NCI-H1930 (cell line): ENCODE results near the gene TOM1L1.

Experiments
- DNase-seq, 2 experiments: peaks; one replicate each; lab custom pipeline; 2025; lab: John Stamatoyannopoulos, UW

Gene TOM1L1

GRCh38 chr17:54898576-54898975, 2.1 kb upstream of the TOM1L1 start:
- DNase-seq = no peak

- DNase-seq = no peak
Observed at GRCh38 chr17:54899201-54899600, 1.5 kb upstream of the TOM1L1 start.

- peak; percentile 21 to 32 for DNase-seq
Observed at GRCh38 chr17:54899721-54900456, 763 bp upstream of the TOM1L1 start.

GRCh38 chr17:54901230-54901822, 674 bp downstream of the TOM1L1 start:
- peak in 1 of 2 experiments; percentile 6 for DNase-seq

- DNase-seq = no peak
Observed at GRCh38 chr17:54902017-54902416, 1.4 kb downstream of the TOM1L1 start.

- no peak for DNase-seq
Observed at GRCh38 chr17:54902611-54903010, 2.0 kb downstream of the TOM1L1 start.

GRCh38 chr17:54903375-54903774, 2.7 kb downstream of the TOM1L1 start:
- DNase-seq = no peak

- no peak for DNase-seq
Observed at GRCh38 chr17:54906683-54907082, 6.0 kb downstream of the TOM1L1 start.

- no peak for DNase-seq
Observed at GRCh38 chr17:54907376-54907775, 6.7 kb downstream of the TOM1L1 start.

- DNase-seq = no peak
Observed at GRCh38 chr17:54909766-54910165, 9.1 kb downstream of the TOM1L1 start.

GRCh38 chr17:54916721-54917120, 16.1 kb downstream of the TOM1L1 start:
- DNase-seq = no peak

- no peak for DNase-seq
Observed at GRCh38 chr17:54919425-54919824, 18.8 kb downstream of the TOM1L1 start.

- DNase-seq = no peak
Observed at GRCh38 chr17:54920819-54921218, 20.2 kb downstream of the TOM1L1 start.

GRCh38 chr17:54924405-54924804, 23.8 kb downstream of the TOM1L1 start:
- DNase-seq = no peak

GRCh38 chr17:54927525-54927924, 26.9 kb downstream of the TOM1L1 start:
- no peak for DNase-seq

GRCh38 chr17:54932711-54933110, 32.1 kb downstream of the TOM1L1 start:
- no peak for DNase-seq

GRCh38 chr17:54933921-54934320, 33.3 kb downstream of the TOM1L1 start:
- DNase-seq = no peak

- no peak for DNase-seq
Observed at GRCh38 chr17:54935471-54935870, 34.8 kb downstream of the TOM1L1 start.

- DNase-seq = no peak
Observed at GRCh38 chr17:54937018-54937417, 36.4 kb downstream of the TOM1L1 start.

- no peak for DNase-seq
Observed at GRCh38 chr17:54937426-54937825, 36.8 kb downstream of the TOM1L1 start.

GRCh38 chr17:54941285-54941684, 40.6 kb downstream of the TOM1L1 start:
- no peak for DNase-seq

GRCh38 chr17:54944796-54945195, 44.1 kb downstream of the TOM1L1 start:
- no peak for DNase-seq

GRCh38 chr17:54945231-54945630, 44.6 kb downstream of the TOM1L1 start:
- DNase-seq = no peak

- DNase-seq = no peak
Observed at GRCh38 chr17:54945671-54946070, 45.0 kb downstream of the TOM1L1 start.
